ENCODE results near the gene C1orf167. TPM values are rescaled to one million over a fixed set of nuclear protein-coding genes. Genes with fewer than 3 reads are reported as not detected.

C1orf167 gene
- total RNA-seq, 1 donor from 2014 or later: not detected

- H3K27ac Mint-ChIP-seq (ENCODE audit: unreplicated experiment): no peak overlapping the region
- H3K9me3 Mint-ChIP-seq (ENCODE audit: unreplicated experiment): peaks cover 7% of the 10 kb centered on the region
- DNase-seq: no peak
- peak overlapping the region; percentile 30 for H3K4me3 Mint-ChIP-seq (ENCODE audit: unreplicated experiment)
- peaks cover 4% of the 10 kb centered on the region for H3K4me1 Mint-ChIP-seq (ENCODE audit: low read depth, unreplicated experiment)
- peaks cover 12% of the 10 kb centered on the region for H3K27me3 Mint-ChIP-seq (ENCODE audit: unreplicated experiment)
- no peak for TF ChIP-seq CTCF (IDR thresholded peaks at IDR 0.05; ENCODE audit: partially characterized antibody, unreplicated experiment)
- H3K36me3 Mint-ChIP-seq (ENCODE audit: unreplicated experiment): no peaks in the 10 kb centered on the region
Measured at GRCh38 chr1:11790101-11790879, 28.3 kb downstream of the C1orf167 start.

- Mint-ChIP-seq H3K4me3 (ENCODE audit: unreplicated experiment) (peak overlapping the region; percentile 30), H3K4me1 (ENCODE audit: low read depth, unreplicated experiment) (peaks cover 2% of the 10 kb centered on the region), H3K27me3 (ENCODE audit: unreplicated experiment) (peaks cover 13% of the 10 kb centered on the region), H3K27ac (ENCODE audit: unreplicated experiment) (no peak overlapping the region), H3K36me3 (ENCODE audit: unreplicated experiment) (no peaks in the 10 kb centered on the region), H3K9me3 (ENCODE audit: unreplicated experiment) (peaks cover 4% of the 10 kb centered on the region)
- DNase-seq: no peak
- no peak for TF ChIP-seq CTCF (IDR thresholded peaks at IDR 0.05; ENCODE audit: partially characterized antibody, unreplicated experiment)
Measured at GRCh38 chr1:11790880-11791715, 29.1 kb downstream of the C1orf167 start.

- TF ChIP-seq CTCF (IDR thresholded peaks at IDR 0.05; ENCODE audit: partially characterized antibody, unreplicated experiment): no peak
- H3K4me3 Mint-ChIP-seq (ENCODE audit: unreplicated experiment): peak overlapping the region; percentile 28
- DNase-seq: no peak
- peaks cover 13% of the 10 kb centered on the region for H3K27me3 Mint-ChIP-seq (ENCODE audit: unreplicated experiment)
- no peaks in the 10 kb centered on the region for H3K36me3 Mint-ChIP-seq (ENCODE audit: unreplicated experiment)
- H3K27ac Mint-ChIP-seq (ENCODE audit: unreplicated experiment): no peak overlapping the region
- peaks cover 2% of the 10 kb centered on the region for H3K4me1 Mint-ChIP-seq (ENCODE audit: low read depth, unreplicated experiment)
- H3K9me3 Mint-ChIP-seq (ENCODE audit: unreplicated experiment): peaks cover 7% of the 10 kb centered on the region
Measured at GRCh38 chr1:11792106-11792505, 30.1 kb downstream of the C1orf167 start.

GRCh38 chr1:11793819-11794218 is 31.8 kb downstream of the C1orf167 start:
- peaks cover 5% of the 10 kb centered on the region for H3K9me3 Mint-ChIP-seq (ENCODE audit: unreplicated experiment)
- no peak for TF ChIP-seq CTCF (IDR thresholded peaks at IDR 0.05; ENCODE audit: partially characterized antibody, unreplicated experiment)
- peaks cover 8% of the 10 kb centered on the region for H3K27me3 Mint-ChIP-seq (ENCODE audit: unreplicated experiment)
- no peaks in the 10 kb centered on the region for H3K36me3 Mint-ChIP-seq (ENCODE audit: unreplicated experiment)
- H3K27ac Mint-ChIP-seq (ENCODE audit: unreplicated experiment): no peak overlapping the region
- no peak overlapping the region for H3K4me3 Mint-ChIP-seq (ENCODE audit: unreplicated experiment)
- no peak for DNase-seq
- no peaks in the 10 kb centered on the region for H3K4me1 Mint-ChIP-seq (ENCODE audit: low read depth, unreplicated experiment)
